ENCODE measurements around the gene KRT78. TPM values are rescaled to one million over a fixed set of nuclear protein-coding genes. Genes with fewer than 3 reads are reported as not detected.

The KRT78 gene
- total and polyA plus RNA-seq, 2 donors (not counting 1 experiment from before 2014, with no cell fraction given), result not detected

GRCh38 chr12:52846356-52846970 is 2.3 kb downstream of the KRT78 start:
- Histone ChIP-seq H2AFZ (ENCODE audit: insufficient read depth, low read depth, low read length, poor library complexity, severe bottlenecking) (no peak overlapping the region), H3K79me2 (ENCODE audit: control insufficient read depth, insufficient read depth, low read length) (no peaks in the 10 kb centered on the region), H3K4me3 (ENCODE audit: control extremely low read depth in 1 of 5, extremely low read depth in 1 of 5, insufficient read depth in 1 of 5, low read depth in 2 of 5, low read length in 4 of 5) (no peak overlapping the region), H3K27ac (ENCODE audit: low read length in 2 of 2) (no peak overlapping the region), H3K9ac (ENCODE audit: low read length) (no peak overlapping the region), H3K36me3 (replicated peaks in 1 of 2; ENCODE audit: control extremely low read depth in 1 of 2, control insufficient read depth in 1 of 2, extremely low read depth in 1 of 2, insufficient read depth in 2 of 2, low read length in 1 of 2) (no peaks in the 10 kb centered on the region), H3K27me3 (replicated peaks in 1 of 4; ENCODE audit: control extremely low read depth in 1 of 4, control insufficient read depth in 3 of 4, insufficient read depth in 4 of 4, low read length in 3 of 4) (peaks cover 0 to 3% (median 0%) of the 10 kb centered on the region in 4 experiments), H3K4me1 (ENCODE audit: control insufficient read depth in 2 of 2, insufficient read depth in 2 of 2, low read length in 2 of 2) (peaks cover 0 to 7% of the 10 kb centered on the region in 2 donors), H3K9me3 (ENCODE audit: control extremely low read depth in 1 of 3, control insufficient read depth in 2 of 3, insufficient read depth in 1 of 3, low read length in 2 of 3) (no peaks in the 10 kb centered on the region), H3K4me2 (replicated peaks; ENCODE audit: low read depth, low read length, poor library complexity, severe bottlenecking) (no peak overlapping the region), H4K20me1 (ENCODE audit: control insufficient read depth, insufficient read depth, low read length, poor library complexity, severe bottlenecking) (no peaks in the 10 kb centered on the region)
- H3K27me3 Mint-ChIP-seq, result peaks cover 23% of the 10 kb centered on the region
- ATAC-seq (ENCODE audit: low read depth), result no peak
- H3K4me1 Mint-ChIP-seq, result peaks cover 6% of the 10 kb centered on the region
- H3K27ac Mint-ChIP-seq, result no peak overlapping the region
- POLR2A ChIA-PET, result no interaction called here
- intact Hi-C loops (cut with micrococcal nuclease), result no loop called here
- H3K9me3 Mint-ChIP-seq (ENCODE audit: insufficient read depth), result no peaks in the 10 kb centered on the region
- 84% methylated on average over 7 of the region's 8 CpGs for WGBS (ENCODE audit: insufficient coverage)
- CTCF ChIA-PET, result no interaction called here
- TF ChIP-seq CTCF (IDR thresholded peaks at IDR 0.05) (no peak), EZH2 (IDR thresholded peaks at IDR 0.05; ENCODE audit: borderline replicate concordance, insufficient read depth, low read depth, low read length, poor library complexity, severe bottlenecking) (no peak)
- no peak for DNase-seq
- H3K4me3 Mint-ChIP-seq, result no peak overlapping the region

GRCh38 chr12:52845946-52846345 is 2.8 kb downstream of the KRT78 start:
- no peak for TF ChIP-seq EZH2 (IDR thresholded peaks at IDR 0.05; ENCODE audit: borderline replicate concordance, insufficient read depth, low read depth, low read length, poor library complexity, severe bottlenecking)
- no peak for TF ChIP-seq CTCF (IDR thresholded peaks at IDR 0.05)
- intact Hi-C loops (cut with micrococcal nuclease), result no loop called here
- no peak for DNase-seq
- Mint-ChIP-seq H3K4me1 (peaks cover 6% of the 10 kb centered on the region), H3K4me3 (no peak overlapping the region), H3K9me3 (ENCODE audit: insufficient read depth) (no peaks in the 10 kb centered on the region), H3K27ac (no peak overlapping the region), H3K27me3 (peaks cover 26% of the 10 kb centered on the region)
- H3K27ac ChIP-seq (ENCODE audit: low read length in 2 of 2), result no peak overlapping the region
- H3K4me1 ChIP-seq (ENCODE audit: control insufficient read depth in 2 of 2, insufficient read depth in 2 of 2, low read length in 2 of 2), result peaks cover 0 to 7% of the 10 kb centered on the region in 2 donors
- peaks cover 0 to 3% (median 0%) of the 10 kb centered on the region in 4 experiments for H3K27me3 ChIP-seq (replicated peaks in 1 of 4; ENCODE audit: control extremely low read depth in 1 of 4, control insufficient read depth in 3 of 4, insufficient read depth in 4 of 4, low read length in 3 of 4)
- ATAC-seq (ENCODE audit: low read depth), result no peak
- no peaks in the 10 kb centered on the region for H4K20me1 ChIP-seq (ENCODE audit: control insufficient read depth, insufficient read depth, low read length, poor library complexity, severe bottlenecking)
- no peak overlapping the region for H3K4me3 ChIP-seq (ENCODE audit: control extremely low read depth in 1 of 5, extremely low read depth in 1 of 5, insufficient read depth in 1 of 5, low read depth in 2 of 5, low read length in 4 of 5)
- POLR2A ChIA-PET, result no interaction called here
- no CpG with 5 or more reads among the region's 1 CpG for whole genome bisulfite sequencing (ENCODE audit: insufficient coverage)
- CTCF ChIA-PET, result no interaction called here
- H3K79me2 ChIP-seq (ENCODE audit: control insufficient read depth, insufficient read depth, low read length), result no peaks in the 10 kb centered on the region
- no peaks in the 10 kb centered on the region for H3K9me3 ChIP-seq (ENCODE audit: control extremely low read depth in 1 of 3, control insufficient read depth in 2 of 3, insufficient read depth in 1 of 3, low read length in 2 of 3)
- H3K36me3 ChIP-seq (replicated peaks in 1 of 2; ENCODE audit: control extremely low read depth in 1 of 2, control insufficient read depth in 1 of 2, extremely low read depth in 1 of 2, insufficient read depth in 2 of 2, low read length in 1 of 2), result no peaks in the 10 kb centered on the region
- no peak overlapping the region for H3K4me2 ChIP-seq (replicated peaks; ENCODE audit: low read depth, low read length, poor library complexity, severe bottlenecking)
- H2AFZ ChIP-seq (ENCODE audit: insufficient read depth, low read depth, low read length, poor library complexity, severe bottlenecking), result no peak overlapping the region
- no peak overlapping the region for H3K9ac ChIP-seq (ENCODE audit: low read length)
